ENCODE measurements around the gene KCNQ2.

DNA sequence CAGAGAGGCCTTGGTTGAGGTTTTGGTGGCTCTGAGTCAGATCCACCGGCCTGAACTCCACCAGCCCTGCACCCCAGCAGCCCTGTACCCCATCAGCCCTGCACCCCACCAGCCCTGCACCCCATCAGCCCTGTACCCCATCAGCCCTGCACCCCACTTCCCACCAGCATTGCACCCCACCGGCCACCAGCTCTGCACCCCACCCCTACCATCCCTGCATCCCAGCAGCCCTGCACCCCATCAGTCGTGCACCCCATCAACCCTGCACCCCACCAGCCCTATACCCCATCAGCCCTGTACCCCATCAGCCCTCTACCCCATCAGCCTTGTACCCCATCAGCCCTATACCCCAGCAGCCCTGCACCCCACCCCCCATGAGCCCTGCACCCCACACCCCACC lies 97.0 kb downstream of the KCNQ2 start:
- TF ChIP-seq, protein P1, sequence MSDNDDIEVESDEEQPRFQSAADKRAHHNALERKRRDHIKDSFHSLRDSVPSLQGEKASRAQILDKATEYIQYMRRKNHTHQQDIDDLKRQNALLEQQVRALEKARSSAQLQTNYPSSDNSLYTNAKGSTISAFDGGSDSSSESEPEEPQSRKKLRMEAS (IDR thresholded peaks at IDR 0.05), result no peak
- no peak for TF ChIP-seq ZBTB7A (IDR thresholded peaks at IDR 0.05; ENCODE audit: low read depth)
- TF ChIP-seq, protein P2, sequence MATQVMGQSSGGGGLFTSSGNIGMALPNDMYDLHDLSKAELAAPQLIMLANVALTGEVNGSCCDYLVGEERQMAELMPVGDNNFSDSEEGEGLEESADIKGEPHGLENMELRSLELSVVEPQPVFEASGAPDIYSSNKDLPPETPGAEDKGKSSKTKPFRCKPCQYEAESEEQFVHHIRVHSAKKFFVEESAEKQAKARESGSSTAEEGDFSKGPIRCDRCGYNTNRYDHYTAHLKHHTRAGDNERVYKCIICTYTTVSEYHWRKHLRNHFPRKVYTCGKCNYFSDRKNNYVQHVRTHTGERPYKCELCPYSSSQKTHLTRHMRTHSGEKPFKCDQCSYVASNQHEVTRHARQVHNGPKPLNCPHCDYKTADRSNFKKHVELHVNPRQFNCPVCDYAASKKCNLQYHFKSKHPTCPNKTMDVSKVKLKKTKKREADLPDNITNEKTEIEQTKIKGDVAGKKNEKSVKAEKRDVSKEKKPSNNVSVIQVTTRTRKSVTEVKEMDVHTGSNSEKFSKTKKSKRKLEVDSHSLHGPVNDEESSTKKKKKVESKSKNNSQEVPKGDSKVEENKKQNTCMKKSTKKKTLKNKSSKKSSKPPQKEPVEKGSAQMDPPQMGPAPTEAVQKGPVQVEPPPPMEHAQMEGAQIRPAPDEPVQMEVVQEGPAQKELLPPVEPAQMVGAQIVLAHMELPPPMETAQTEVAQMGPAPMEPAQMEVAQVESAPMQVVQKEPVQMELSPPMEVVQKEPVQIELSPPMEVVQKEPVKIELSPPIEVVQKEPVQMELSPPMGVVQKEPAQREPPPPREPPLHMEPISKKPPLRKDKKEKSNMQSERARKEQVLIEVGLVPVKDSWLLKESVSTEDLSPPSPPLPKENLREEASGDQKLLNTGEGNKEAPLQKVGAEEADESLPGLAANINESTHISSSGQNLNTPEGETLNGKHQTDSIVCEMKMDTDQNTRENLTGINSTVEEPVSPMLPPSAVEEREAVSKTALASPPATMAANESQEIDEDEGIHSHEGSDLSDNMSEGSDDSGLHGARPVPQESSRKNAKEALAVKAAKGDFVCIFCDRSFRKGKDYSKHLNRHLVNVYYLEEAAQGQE (IDR thresholded peaks at IDR 0.05; ENCODE audit: low read depth), result no peak
- no peak for TF ChIP-seq EP300 (IDR thresholded peaks at IDR 0.05; ENCODE audit: borderline replicate concordance)
- TF ChIP-seq TAF1 (IDR thresholded peaks at IDR 0.05; ENCODE audit: low read depth), result no peak
- TF ChIP-seq, protein P3, sequence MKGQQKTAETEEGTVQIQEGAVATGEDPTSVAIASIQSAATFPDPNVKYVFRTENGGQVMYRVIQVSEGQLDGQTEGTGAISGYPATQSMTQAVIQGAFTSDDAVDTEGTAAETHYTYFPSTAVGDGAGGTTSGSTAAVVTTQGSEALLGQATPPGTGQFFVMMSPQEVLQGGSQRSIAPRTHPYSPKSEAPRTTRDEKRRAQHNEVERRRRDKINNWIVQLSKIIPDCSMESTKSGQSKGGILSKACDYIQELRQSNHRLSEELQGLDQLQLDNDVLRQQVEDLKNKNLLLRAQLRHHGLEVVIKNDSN (IDR thresholded peaks at IDR 0.05), result no peak
- no peak for TF ChIP-seq YY1 (IDR thresholded peaks at IDR 0.05; ENCODE audit: low read depth)
- no peak for TF ChIP-seq EGR1 (IDR thresholded peaks at IDR 0.05)
- TF ChIP-seq FOXM1 (IDR thresholded peaks at IDR 0.05; ENCODE audit: borderline replicate concordance, low read depth), result no peak
- TF ChIP-seq RAD21 (IDR thresholded peaks at IDR 0.05; ENCODE audit: low read depth), result no peak
- no peak for TF ChIP-seq CREB1 (IDR thresholded peaks at IDR 0.05; ENCODE audit: low read depth)
- no peak for TF ChIP-seq TCF12 (IDR thresholded peaks at IDR 0.05; ENCODE audit: low read depth)
- no peak for TF ChIP-seq NFIC (IDR thresholded peaks at IDR 0.05)
